Renal pelvis (tissue), 4 donors: ENCODE measurements around the gene MYNN. TPM values are rescaled to one million over a fixed set of nuclear protein-coding genes. Genes with fewer than 3 reads are reported as not detected.

Experiments
- DNase-seq: peaks from one replicate; pipeline ENCODE4 v3.0.0-alpha.2; 2013
- polyA plus RNA-seq, 3 donors: library from polyadenylated mRNA; unstranded; fragments of 120-200 nt; gene quantifications; one replicate each; pipeline ENCODE4 v1.2.1, GENCODE V29; 2013; ENCODE audit not compliant: insufficient read length in 3 of 3

Gene MYNN
- polyA plus RNA-seq, 3 donors, result 25.3 to 26.6 (median 26.5) TPM

DNA sequence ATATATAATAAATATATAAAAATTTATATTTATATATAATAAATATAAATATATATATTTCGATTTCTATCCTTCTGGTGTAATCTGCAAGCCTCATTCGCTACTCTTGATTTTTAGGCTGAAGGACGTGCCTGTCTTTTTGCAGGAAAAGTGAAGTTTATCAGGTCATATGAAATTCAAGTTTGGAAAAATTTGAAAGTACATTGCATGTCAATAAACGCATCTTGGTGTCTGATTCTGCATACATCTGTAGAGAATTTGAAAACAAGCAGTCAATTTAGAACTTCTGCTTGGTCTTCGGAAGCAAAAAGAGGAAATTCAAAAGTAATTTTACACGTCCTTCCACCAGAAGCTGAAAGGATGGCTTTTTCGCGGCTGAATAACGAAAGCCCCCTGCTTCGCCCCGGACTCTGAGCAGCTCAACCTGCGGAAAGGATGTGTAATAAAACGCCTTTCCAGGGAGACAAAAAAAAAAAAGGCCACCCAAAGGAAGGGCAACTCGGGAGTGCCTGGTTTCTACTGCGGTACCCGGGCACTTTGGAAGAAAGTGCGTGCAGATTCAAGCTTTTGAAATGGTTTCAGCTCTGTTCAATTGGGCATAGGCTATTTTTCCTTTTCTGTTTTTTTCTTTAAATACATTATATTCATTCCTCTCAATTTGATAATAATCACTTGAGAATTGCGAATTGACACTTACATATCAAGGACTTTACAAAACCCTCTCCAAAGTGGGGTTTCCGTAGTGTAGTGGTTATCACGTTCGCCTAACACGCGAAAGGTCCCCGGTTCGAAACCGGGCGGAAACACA is 1.5 kb upstream of the MYNN start:
- peak; percentile 92 for DNase-seq

DNA sequence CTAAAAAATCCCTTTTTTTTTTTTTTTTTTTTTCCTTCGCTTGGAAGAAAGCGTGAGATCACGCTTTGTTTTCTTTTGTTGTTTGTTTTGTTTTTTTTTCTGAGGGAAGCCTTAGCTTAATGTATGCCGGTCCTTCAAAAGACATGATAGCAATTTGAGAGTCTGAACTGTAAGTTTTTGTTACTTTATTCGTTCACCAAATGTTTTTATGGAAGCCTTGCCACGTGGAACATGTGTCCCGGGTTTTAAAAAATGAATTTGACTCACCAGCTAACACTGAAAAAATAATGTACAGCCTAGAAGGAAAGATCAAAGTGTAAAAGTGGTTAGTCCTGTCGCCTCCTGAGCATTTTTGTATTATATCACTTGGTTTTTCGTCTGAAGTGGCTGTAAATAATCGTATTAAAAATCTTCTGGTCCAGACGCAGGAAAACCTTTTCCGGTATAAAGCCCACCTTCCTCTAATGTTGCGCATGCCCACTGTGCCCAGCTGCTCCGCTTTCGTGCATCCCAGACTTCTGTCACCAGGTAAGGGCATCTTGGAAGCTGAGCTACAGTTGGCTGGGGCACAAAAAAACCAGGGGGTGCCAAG is 795 bp upstream of the MYNN start:
- peak; percentile 88 for DNase-seq

GRCh38 chr3:169774186-169774585 is 990 bp downstream of the MYNN start:
- DNase-seq, result no peak

- DNase-seq, result no peak
Observed at GRCh38 chr3:169777822-169778221, 4.6 kb downstream of the MYNN start.

DNA sequence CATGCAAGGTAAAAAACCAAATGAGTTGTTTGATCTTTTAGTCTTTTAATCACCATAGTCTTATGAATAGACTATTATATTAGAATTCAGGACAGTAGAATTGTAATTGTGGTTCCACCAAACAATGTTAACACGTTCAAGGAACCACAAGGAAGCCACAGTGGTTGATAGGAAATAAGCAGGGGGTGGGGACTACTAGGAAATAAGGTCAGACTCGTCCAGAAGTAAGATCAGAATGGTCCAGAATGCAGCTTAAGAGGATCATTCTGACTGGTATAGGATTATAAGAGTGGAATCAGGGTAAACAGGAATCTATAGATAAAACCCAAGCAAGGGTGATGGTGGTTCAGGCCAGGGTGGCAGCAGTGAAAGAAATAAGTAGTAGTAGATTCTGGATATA is 7.5 kb downstream of the MYNN start:
- DNase-seq, result no peak

- DNase-seq, result no peak
Observed at GRCh38 chr3:169781209-169781855, 8.1 kb downstream of the MYNN start.

- DNase-seq, result no peak
Observed at GRCh38 chr3:169787120-169787519, 13.9 kb downstream of the MYNN start.

- DNase-seq, result no peak
Observed at GRCh38 chr3:169787791-169788190, 14.6 kb downstream of the MYNN start.

GRCh38 chr3:169790219-169790618 is 17.0 kb downstream of the MYNN start:
- no peak for DNase-seq

DNA sequence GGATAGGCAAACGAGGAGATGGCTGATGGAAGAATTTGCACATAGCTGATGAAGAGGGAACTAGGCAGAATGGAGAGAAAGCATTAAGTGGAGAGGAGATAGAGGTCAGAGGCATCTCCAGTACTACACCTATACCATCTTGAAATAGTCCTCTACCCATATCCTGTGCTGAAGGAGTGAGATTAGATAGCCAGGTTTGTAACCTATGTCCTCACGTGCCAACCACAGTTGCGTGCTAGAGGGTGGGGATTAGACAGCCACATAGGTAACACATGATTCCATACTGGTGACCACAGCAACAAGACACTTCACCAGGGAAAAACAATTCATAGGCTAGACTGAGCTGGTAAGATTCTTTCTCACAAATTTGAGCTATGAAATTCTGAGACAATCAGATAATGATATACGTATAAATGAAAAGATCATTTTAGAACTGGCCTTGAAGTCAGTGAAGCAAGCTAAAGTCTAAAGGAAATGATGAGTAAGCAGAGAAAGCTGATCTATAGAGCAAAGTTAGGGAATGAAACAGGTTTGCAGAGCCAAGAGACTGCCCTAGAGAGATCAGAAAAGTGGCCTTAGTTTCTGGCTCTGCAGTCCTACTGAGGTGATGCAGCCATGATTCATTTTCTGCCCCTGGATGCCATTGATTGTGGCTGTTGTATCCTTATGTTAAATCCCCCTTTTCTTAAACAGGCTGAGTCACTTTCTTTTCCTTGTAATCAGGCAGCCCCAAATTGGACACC is 17.7 kb downstream of the MYNN start:
- no peak for DNase-seq

DNA sequence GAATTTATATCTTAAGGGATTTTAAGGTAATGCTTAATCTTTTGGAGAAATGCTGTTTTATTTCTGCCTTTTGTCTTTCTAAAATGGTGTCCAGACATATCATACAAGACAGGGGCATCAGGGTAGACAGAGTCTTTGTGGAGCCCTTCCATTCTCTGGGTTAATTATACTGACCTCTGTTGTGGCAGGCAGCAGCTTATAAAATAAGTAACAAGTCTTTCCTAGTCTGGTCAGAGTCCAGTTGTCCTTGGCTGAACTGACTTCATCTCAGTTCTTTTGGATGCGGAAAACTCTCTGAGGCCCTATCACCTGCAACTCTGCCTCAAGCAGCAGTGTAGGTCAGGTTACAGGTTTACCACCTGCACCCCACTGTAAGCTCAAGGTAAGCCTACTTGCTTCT is 19.2 kb downstream of the MYNN start:
- no peak for DNase-seq

- no peak for DNase-seq
Observed at GRCh38 chr3:169804681-169805080, 31.5 kb downstream of the MYNN start.

GRCh38 chr3:169809230-169809795 is 36.1 kb downstream of the MYNN start:
- DNase-seq, result no peak

- peak; percentile 38 for DNase-seq
Observed at GRCh38 chr3:169811631-169812331, 38.6 kb downstream of the MYNN start.

GRCh38 chr3:169812332-169813235 is 39.4 kb downstream of the MYNN start, which contains the start of the genes LRRC34 and LRRIQ4:
TSS of gene LRRC34 (minus strand) at chr3:169812904. CDS start at chr3:169812548, 356 bp downstream.
TSS of gene LRRIQ4 (plus strand) at chr3:169812870. CDS start at chr3:169821922, 9,052 bp downstream.
- DNase-seq, result peak; percentile 69

DNA sequence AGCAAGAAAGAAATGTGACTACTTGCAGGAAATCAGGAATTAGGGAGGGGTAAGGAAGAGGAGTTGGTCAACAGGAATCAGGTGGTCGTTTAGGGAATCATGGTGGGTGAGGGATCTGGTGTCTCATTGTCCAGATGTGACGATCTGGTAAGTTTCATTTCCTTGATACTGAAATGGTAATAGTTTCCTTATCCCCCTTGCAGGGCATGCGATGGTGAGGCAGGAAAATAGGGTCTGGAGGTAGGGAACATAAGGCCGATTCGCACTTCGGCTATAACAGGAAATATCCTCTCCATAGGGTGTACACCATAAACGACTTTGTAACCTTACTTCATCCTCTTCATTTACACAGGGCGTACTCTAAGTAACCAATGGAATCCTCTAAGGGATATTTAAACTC is 40.1 kb downstream of the MYNN start:
- DNase-seq, result no peak

GRCh38 chr3:169813757-169814517 is 40.7 kb downstream of the MYNN start:
- no peak for DNase-seq

DNA sequence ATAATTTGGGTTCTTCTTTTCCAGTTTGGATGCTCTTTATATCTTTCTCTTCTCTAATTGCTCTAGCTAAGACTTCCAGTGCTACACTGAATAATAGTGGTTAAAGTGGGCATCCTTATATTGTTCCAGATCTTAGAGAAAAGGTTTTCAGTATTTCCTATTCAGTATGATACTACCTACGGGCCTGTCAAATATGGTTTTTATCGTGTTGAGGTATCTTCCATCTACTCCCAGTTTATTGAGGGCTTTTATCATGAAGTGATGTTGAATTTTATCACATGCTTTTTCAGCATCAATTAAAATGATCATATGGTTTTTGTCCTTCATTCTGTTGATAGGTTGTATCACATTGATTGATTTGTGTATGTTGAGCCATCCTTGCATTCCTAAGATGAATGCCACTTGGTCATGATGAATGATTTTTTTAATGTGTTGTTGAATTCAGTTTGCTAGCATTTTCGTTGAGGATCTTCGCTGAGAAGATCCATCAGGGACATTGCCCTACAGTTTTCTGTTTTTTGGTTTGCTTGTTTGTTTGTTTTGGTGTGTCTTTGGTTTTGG is 42.5 kb downstream of the MYNN start:
- no peak for DNase-seq

DNA sequence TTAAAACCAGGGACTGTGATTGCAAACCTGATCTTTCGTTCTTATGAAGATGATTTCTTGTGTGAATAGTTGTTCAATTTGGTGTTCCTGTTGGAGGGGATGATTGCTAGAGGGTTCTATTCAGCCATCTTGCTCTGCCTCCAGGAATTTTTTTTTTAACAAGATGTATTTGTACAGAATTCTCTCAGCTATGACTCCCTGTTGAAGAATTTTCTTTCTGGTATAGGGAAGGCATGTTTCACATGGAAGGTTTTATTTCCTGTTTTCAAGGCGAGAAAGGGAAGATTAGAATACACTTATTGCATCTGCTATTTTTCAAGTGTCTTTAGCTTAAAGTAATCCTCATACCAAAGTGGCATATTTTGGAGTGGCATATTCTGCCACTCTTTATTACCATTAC is 45.1 kb downstream of the MYNN start:
- DNase-seq, result no peak
